Glutamatergic neuron (in vitro differentiated cells): ENCODE measurements around the gene AGAP1. TPM values are rescaled to one million over a fixed set of nuclear protein-coding genes. Genes with fewer than 3 reads are reported as not detected.

Source experiments
- DNase-seq: peaks from one replicate; pipeline ENCODE4 v3.0.0; 2022
- H3K27ac Mint-ChIP-seq: one replicate; pipeline ENCODE4 v1.8.0; 2020; ENCODE audit warnings: mild to moderate bottlenecking, mixed read lengths, inconsistent platforms; ENCODE audit not compliant: unreplicated experiment
- H3K27me3 Mint-ChIP-seq: one replicate; pipeline ENCODE4 v1.8.0; 2020; ENCODE audit warnings: mild to moderate bottlenecking, moderate library complexity, mixed read lengths, inconsistent platforms; ENCODE audit not compliant: unreplicated experiment
- H3K36me3 Mint-ChIP-seq: one replicate; pipeline ENCODE4 v1.8.0; 2020; ENCODE audit warnings: mild to moderate bottlenecking, mixed read lengths, inconsistent platforms; ENCODE audit not compliant: unreplicated experiment
- H3K4me1 Mint-ChIP-seq: one replicate; pipeline ENCODE4 v1.8.0; 2020; ENCODE audit warnings: mild to moderate bottlenecking, low read depth, mixed read lengths, inconsistent platforms; ENCODE audit not compliant: unreplicated experiment
- H3K4me3 Mint-ChIP-seq: one replicate; pipeline ENCODE4 v1.8.0; 2020; ENCODE audit warnings: mild to moderate bottlenecking, mixed read lengths, inconsistent platforms; ENCODE audit not compliant: unreplicated experiment
- H3K9me3 Mint-ChIP-seq: one replicate; pipeline ENCODE4 v1.8.0; 2020; ENCODE audit warnings: mild to moderate bottlenecking, moderate library complexity, mixed read lengths, inconsistent platforms; ENCODE audit not compliant: unreplicated experiment
- CTCF ChIP-seq: fragments of 200-600 bp; sonication (generic); IDR thresholded peaks from one replicate; pipeline ENCODE4 v1.5.0; 2021; ENCODE audit not compliant: partially characterized antibody, unreplicated experiment
- total RNA-seq: library from RNA; stranded (reverse); fragmentation: NEBNext Ultra II Directional; extraction: Animal tissue kit (Norgen Biotek cat#: 25700); gene quantifications from one replicate; pipeline ENCODE4 v1.2.1, GENCODE V29; 2021; ENCODE audit not compliant: unreplicated experiment

The AGAP1 gene
- total RNA-seq, 1 donor from 2014 or later, result 153 TPM

- Mint-ChIP-seq H3K36me3 (no peaks in the 10 kb centered on the region), H3K27ac (no peak overlapping the region), H3K9me3 (peaks cover 4% of the 10 kb centered on the region), H3K27me3 (peaks cover under 1% of the 10 kb centered on the region), H3K4me3 (no peak overlapping the region), H3K4me1 (peaks cover 6% of the 10 kb centered on the region)
- DNase-seq, result no peak
- TF ChIP-seq CTCF, result no peak
Observed at GRCh38 chr2:235770909-235771820, 277.3 kb downstream of the AGAP1 start.

- DNase-seq, result no peak
- H3K36me3 Mint-ChIP-seq, result no peaks in the 10 kb centered on the region
- no peak for TF ChIP-seq CTCF
- H3K4me1 Mint-ChIP-seq, result peaks cover 2% of the 10 kb centered on the region
- peaks cover 7% of the 10 kb centered on the region for H3K9me3 Mint-ChIP-seq
- no peak overlapping the region for H3K27ac Mint-ChIP-seq
- no peak overlapping the region for H3K4me3 Mint-ChIP-seq
- H3K27me3 Mint-ChIP-seq, result peaks cover 2% of the 10 kb centered on the region
Observed at GRCh38 chr2:235773188-235773928, 279.5 kb downstream of the AGAP1 start.

- H3K27me3 Mint-ChIP-seq, result peaks cover 2% of the 10 kb centered on the region
- peaks cover 2% of the 10 kb centered on the region for H3K4me1 Mint-ChIP-seq
- no peak overlapping the region for H3K27ac Mint-ChIP-seq
- H3K4me3 Mint-ChIP-seq, result no peak overlapping the region
- no peak for TF ChIP-seq CTCF
- H3K9me3 Mint-ChIP-seq, result peaks cover 7% of the 10 kb centered on the region
- H3K36me3 Mint-ChIP-seq, result no peaks in the 10 kb centered on the region
- no peak for DNase-seq
Observed at GRCh38 chr2:235774153-235774870, 280.5 kb downstream of the AGAP1 start.

- Mint-ChIP-seq H3K4me1 (peaks cover 2% of the 10 kb centered on the region), H3K4me3 (no peak overlapping the region), H3K9me3 (peaks cover 7% of the 10 kb centered on the region), H3K27ac (no peak overlapping the region), H3K36me3 (no peaks in the 10 kb centered on the region), H3K27me3 (peaks cover 2% of the 10 kb centered on the region)
- no peak for TF ChIP-seq CTCF
- no peak for DNase-seq
Observed at GRCh38 chr2:235776531-235776930, 282.7 kb downstream of the AGAP1 start.
